Skeletal muscle satellite cell (primary cell): Measurements from ENCODE around the gene SMIM13. TPM values are rescaled to one million over a fixed set of nuclear protein-coding genes. Genes with fewer than 3 reads are reported as not detected.
A peak's percentile ranks its signal among the peaks of the same experiment; 100 is the strongest.

Experiments
- H3K27me3 ChIP-seq: 2 replicates; pipeline ENCODE4 v1.7.0; 2013; ENCODE audit warnings: low read length; ENCODE audit not compliant: control insufficient read depth, insufficient read depth
- H3K36me3 ChIP-seq: 2 replicates; pipeline ENCODE4 v1.7.0; 2013; ENCODE audit warnings: mild to moderate bottlenecking, control low read depth, low read length; ENCODE audit not compliant: insufficient read depth
- H3K4me1 ChIP-seq: 2 replicates; pipeline ENCODE4 v1.7.0; 2013; ENCODE audit warnings: low read length; ENCODE audit not compliant: control insufficient read depth, insufficient read depth
- H3K4me2 ChIP-seq: 2 replicates; pipeline ENCODE4 v1.7.0; 2013; ENCODE audit warnings: mild to moderate bottlenecking, low read length
- H3K4me3 ChIP-seq: 2 replicates; pipeline ENCODE4 v1.7.0; 2013; ENCODE audit warnings: low read length
- H3K9ac ChIP-seq: 2 replicates; pipeline ENCODE4 v1.7.0; 2013; ENCODE audit warnings: mild to moderate bottlenecking, low read depth, low read length, moderate library complexity
- H3K9me3 ChIP-seq: replicated peaks from 2 replicates; pipeline ENCODE4 v1.7.0; 2013; ENCODE audit warnings: mild to moderate bottlenecking, control low read depth, low read length
- total RNA-seq: library from RNA; depleted of rRNA; stranded (reverse); fragments of >200 nt; gene quantifications from 2 replicates; pipeline ENCODE4 v1.2.3, GENCODE V29; 2012; rRNA removed

The SMIM13 gene
- 5.2 and 6.1 TPM in 2 replicates for total RNA-seq

GRCh38 chr6:11093626-11094410, at the start of gene SMIM13:
Gene SMIM13, plus strand, starts transcription at chr6:11093834. Its CDS starts 480 bp downstream, at chr6:11094314.
- peak within 1 kb of the TSS; percentile 100 for H3K4me3 ChIP-seq

GRCh38 chr6:11043961-11044711, 49.5 kb upstream of the SMIM13 start, which contains the start of gene ELOVL2:
Gene ELOVL2, minus strand, starts transcription at chr6:11044305. Its CDS starts 75 bp downstream, at chr6:11044230.
- peaks cover 83% of the 10 kb centered on the region for H3K27me3 ChIP-seq
- peak within 1 kb of the TSS; percentile 70 for H3K4me3 ChIP-seq
- H3K9me3 ChIP-seq, result no peaks in the 10 kb centered on the region
- H3K4me2 ChIP-seq, result peak within 1 kb of the TSS; percentile 85
- peaks cover 8% of the 10 kb centered on the region for H3K4me1 ChIP-seq
- no peak within 1 kb of the TSS for H3K9ac ChIP-seq
- H3K36me3 ChIP-seq, result no peaks in the 10 kb centered on the region

More at GRCh38 chr6:11093626-11094410, at the start of gene SMIM13:
- H3K9me3 ChIP-seq, result no peaks in the 10 kb centered on the region
- H3K27me3 ChIP-seq, result no peaks in the 10 kb centered on the region
- H3K4me2 ChIP-seq, result peak within 1 kb of the TSS; percentile 89
- H3K36me3 ChIP-seq, result no peaks in the 10 kb centered on the region
- peaks cover 18% of the 10 kb centered on the region for H3K4me1 ChIP-seq
- H3K9ac ChIP-seq, result peak within 1 kb of the TSS; percentile 99

GRCh38 chr6:11044712-11045167, 48.9 kb upstream of the SMIM13 start:
- Histone ChIP-seq H3K4me1 (peaks cover 8% of the 10 kb centered on the region), H3K9me3 (no peaks in the 10 kb centered on the region), H3K9ac (no peak overlapping the region), H3K4me2 (peak overlapping the region; percentile 85), H3K4me3 (peak overlapping the region; percentile 70), H3K36me3 (no peaks in the 10 kb centered on the region), H3K27me3 (peaks cover 76% of the 10 kb centered on the region)

- Histone ChIP-seq H3K4me1 (no peaks in the 10 kb centered on the region), H3K27me3 (peaks cover 23% of the 10 kb centered on the region), H3K36me3 (no peaks in the 10 kb centered on the region), H3K9me3 (no peaks in the 10 kb centered on the region), H3K4me2 (no peak overlapping the region), H3K9ac (no peak overlapping the region), H3K4me3 (no peak overlapping the region)
Observed at GRCh38 chr6:11050731-11051130, 42.9 kb upstream of the SMIM13 start.

GRCh38 chr6:11053307-11053706, 40.3 kb upstream of the SMIM13 start:
- Histone ChIP-seq H3K9me3 (no peaks in the 10 kb centered on the region), H3K4me2 (no peak overlapping the region), H3K4me1 (no peaks in the 10 kb centered on the region), H3K4me3 (no peak overlapping the region), H3K27me3 (peaks cover 3% of the 10 kb centered on the region), H3K9ac (no peak overlapping the region), H3K36me3 (no peaks in the 10 kb centered on the region)

GRCh38 chr6:11054722-11055121, 38.9 kb upstream of the SMIM13 start:
- Histone ChIP-seq H3K36me3 (no peaks in the 10 kb centered on the region), H3K27me3 (no peaks in the 10 kb centered on the region), H3K4me2 (no peak overlapping the region), H3K9me3 (no peaks in the 10 kb centered on the region), H3K4me1 (no peaks in the 10 kb centered on the region), H3K9ac (no peak overlapping the region), H3K4me3 (no peak overlapping the region)

- no peak overlapping the region for H3K4me3 ChIP-seq
- no peaks in the 10 kb centered on the region for H3K27me3 ChIP-seq
- H3K36me3 ChIP-seq, result no peaks in the 10 kb centered on the region
- H3K9ac ChIP-seq, result no peak overlapping the region
- no peaks in the 10 kb centered on the region for H3K9me3 ChIP-seq
- no peaks in the 10 kb centered on the region for H3K4me1 ChIP-seq
- no peak overlapping the region for H3K4me2 ChIP-seq
Observed at GRCh38 chr6:11055127-11055627, 38.5 kb upstream of the SMIM13 start.

GRCh38 chr6:11056871-11057270, 36.8 kb upstream of the SMIM13 start:
- H3K27me3 ChIP-seq, result no peaks in the 10 kb centered on the region
- H3K9me3 ChIP-seq, result no peaks in the 10 kb centered on the region
- no peak overlapping the region for H3K4me3 ChIP-seq
- H3K4me1 ChIP-seq, result no peaks in the 10 kb centered on the region
- no peak overlapping the region for H3K4me2 ChIP-seq
- H3K9ac ChIP-seq, result no peak overlapping the region
- no peaks in the 10 kb centered on the region for H3K36me3 ChIP-seq

GRCh38 chr6:11058406-11058805, 35.2 kb upstream of the SMIM13 start:
- Histone ChIP-seq H3K27me3 (peaks cover 2% of the 10 kb centered on the region), H3K36me3 (no peaks in the 10 kb centered on the region), H3K4me3 (no peak overlapping the region), H3K9ac (no peak overlapping the region), H3K9me3 (no peaks in the 10 kb centered on the region), H3K4me2 (no peak overlapping the region), H3K4me1 (no peaks in the 10 kb centered on the region)

GRCh38 chr6:11062083-11062482, 31.6 kb upstream of the SMIM13 start:
- Histone ChIP-seq H3K36me3 (no peaks in the 10 kb centered on the region), H3K9ac (no peak overlapping the region), H3K4me3 (no peak overlapping the region), H3K4me1 (no peaks in the 10 kb centered on the region), H3K9me3 (no peaks in the 10 kb centered on the region), H3K4me2 (no peak overlapping the region), H3K27me3 (peaks cover 9% of the 10 kb centered on the region)

GRCh38 chr6:11062715-11063114, 30.9 kb upstream of the SMIM13 start:
- no peaks in the 10 kb centered on the region for H3K9me3 ChIP-seq
- peaks cover 11% of the 10 kb centered on the region for H3K27me3 ChIP-seq
- H3K4me2 ChIP-seq, result no peak overlapping the region
- H3K36me3 ChIP-seq, result no peaks in the 10 kb centered on the region
- H3K9ac ChIP-seq, result no peak overlapping the region
- no peak overlapping the region for H3K4me3 ChIP-seq
- no peaks in the 10 kb centered on the region for H3K4me1 ChIP-seq
